HL-60 (cell line): ENCODE results near the gene ZFP28.

Experiments
- POLR2AphosphoS5 ChIP-seq: IDR thresholded peaks from 2 replicates; pipeline ENCODE4 v1.6.1; 2012; ENCODE audit warnings: low read depth
- REST ChIP-seq: IDR thresholded peaks from 2 replicates; pipeline ENCODE4 v1.6.1; 2012; ENCODE audit warnings: low read depth; ENCODE audit not compliant: insufficient replicate concordance
- TF ChIP-seq, protein P1 (sequence below): IDR thresholded peaks from one replicate; pipeline ENCODE4 v1.5.1; 2011; ENCODE audit warnings: low read length, control low read depth, inconsistent platforms; ENCODE audit not compliant: insufficient read depth

GRCh38 chr19:56603829-56604228 is 65.1 kb downstream of the ZFP28 start:
- TF ChIP-seq POLR2AphosphoS5 = no peak
- TF ChIP-seq, protein P1, sequence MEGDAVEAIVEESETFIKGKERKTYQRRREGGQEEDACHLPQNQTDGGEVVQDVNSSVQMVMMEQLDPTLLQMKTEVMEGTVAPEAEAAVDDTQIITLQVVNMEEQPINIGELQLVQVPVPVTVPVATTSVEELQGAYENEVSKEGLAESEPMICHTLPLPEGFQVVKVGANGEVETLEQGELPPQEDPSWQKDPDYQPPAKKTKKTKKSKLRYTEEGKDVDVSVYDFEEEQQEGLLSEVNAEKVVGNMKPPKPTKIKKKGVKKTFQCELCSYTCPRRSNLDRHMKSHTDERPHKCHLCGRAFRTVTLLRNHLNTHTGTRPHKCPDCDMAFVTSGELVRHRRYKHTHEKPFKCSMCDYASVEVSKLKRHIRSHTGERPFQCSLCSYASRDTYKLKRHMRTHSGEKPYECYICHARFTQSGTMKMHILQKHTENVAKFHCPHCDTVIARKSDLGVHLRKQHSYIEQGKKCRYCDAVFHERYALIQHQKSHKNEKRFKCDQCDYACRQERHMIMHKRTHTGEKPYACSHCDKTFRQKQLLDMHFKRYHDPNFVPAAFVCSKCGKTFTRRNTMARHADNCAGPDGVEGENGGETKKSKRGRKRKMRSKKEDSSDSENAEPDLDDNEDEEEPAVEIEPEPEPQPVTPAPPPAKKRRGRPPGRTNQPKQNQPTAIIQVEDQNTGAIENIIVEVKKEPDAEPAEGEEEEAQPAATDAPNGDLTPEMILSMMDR = no peak
- TF ChIP-seq REST = no peak
